Measurements from ENCODE around the gene TSPYL1.
"Not testable (repeated sequence)": the region's sequence is repeated elsewhere in the genome, so short reads cannot be mapped to it uniquely, and the experiment has no call there.

DNA sequence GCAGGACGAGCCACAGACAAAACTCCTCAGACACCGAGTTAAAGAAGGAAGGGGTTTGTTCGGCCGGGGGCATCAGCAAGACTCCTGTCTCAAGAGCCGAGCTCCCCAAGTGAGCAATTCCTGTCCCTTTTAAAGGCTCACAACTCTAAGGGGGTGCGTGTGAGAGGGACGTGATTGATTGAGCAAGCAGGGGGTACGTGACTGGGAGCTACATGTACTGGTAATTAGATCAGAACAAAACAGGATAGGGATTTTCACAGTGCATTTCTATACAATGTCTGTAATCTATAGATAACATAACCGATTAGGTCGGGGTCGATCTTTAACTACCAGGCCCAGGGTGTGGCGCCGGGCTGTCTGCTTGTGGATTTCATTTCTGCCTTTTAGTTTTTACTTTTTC lies 42.2 kb upstream of the TSPYL1 start:
- not testable (repeated sequence) for TF ChIP-seq RAD21 (conservative IDR thresholded peaks at IDR 0.05); CTCF (IDR thresholded peaks at IDR 0.05; ENCODE audit: poor library complexity, severe bottlenecking); EZH2 (IDR thresholded peaks at IDR 0.05; ENCODE audit: borderline replicate concordance, insufficient read depth, low read length, poor library complexity, severe bottlenecking); MXI1 (conservative IDR thresholded peaks at IDR 0.05; ENCODE audit: poor library complexity, severe bottlenecking); POLR2AphosphoS5 (IDR thresholded peaks at IDR 0.05); TAF1 (IDR thresholded peaks at IDR 0.05; ENCODE audit: low read depth)
- TF ChIP-seq, protein P1, sequence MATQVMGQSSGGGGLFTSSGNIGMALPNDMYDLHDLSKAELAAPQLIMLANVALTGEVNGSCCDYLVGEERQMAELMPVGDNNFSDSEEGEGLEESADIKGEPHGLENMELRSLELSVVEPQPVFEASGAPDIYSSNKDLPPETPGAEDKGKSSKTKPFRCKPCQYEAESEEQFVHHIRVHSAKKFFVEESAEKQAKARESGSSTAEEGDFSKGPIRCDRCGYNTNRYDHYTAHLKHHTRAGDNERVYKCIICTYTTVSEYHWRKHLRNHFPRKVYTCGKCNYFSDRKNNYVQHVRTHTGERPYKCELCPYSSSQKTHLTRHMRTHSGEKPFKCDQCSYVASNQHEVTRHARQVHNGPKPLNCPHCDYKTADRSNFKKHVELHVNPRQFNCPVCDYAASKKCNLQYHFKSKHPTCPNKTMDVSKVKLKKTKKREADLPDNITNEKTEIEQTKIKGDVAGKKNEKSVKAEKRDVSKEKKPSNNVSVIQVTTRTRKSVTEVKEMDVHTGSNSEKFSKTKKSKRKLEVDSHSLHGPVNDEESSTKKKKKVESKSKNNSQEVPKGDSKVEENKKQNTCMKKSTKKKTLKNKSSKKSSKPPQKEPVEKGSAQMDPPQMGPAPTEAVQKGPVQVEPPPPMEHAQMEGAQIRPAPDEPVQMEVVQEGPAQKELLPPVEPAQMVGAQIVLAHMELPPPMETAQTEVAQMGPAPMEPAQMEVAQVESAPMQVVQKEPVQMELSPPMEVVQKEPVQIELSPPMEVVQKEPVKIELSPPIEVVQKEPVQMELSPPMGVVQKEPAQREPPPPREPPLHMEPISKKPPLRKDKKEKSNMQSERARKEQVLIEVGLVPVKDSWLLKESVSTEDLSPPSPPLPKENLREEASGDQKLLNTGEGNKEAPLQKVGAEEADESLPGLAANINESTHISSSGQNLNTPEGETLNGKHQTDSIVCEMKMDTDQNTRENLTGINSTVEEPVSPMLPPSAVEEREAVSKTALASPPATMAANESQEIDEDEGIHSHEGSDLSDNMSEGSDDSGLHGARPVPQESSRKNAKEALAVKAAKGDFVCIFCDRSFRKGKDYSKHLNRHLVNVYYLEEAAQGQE (IDR thresholded peaks at IDR 0.05; ENCODE audit: borderline replicate concordance), result not testable (repeated sequence)
